GM12878 (cell line): ENCODE results near the gene TRIM38. TPM values are rescaled to one million over a fixed set of nuclear protein-coding genes. Genes with fewer than 3 reads are reported as not detected.

Source experiments
- ATAC-seq: fragments of 200-7000 bp; cut with Tn5 transposase; 3 replicates; pipeline ENCODE4 v1.9.1; 2020; ENCODE audit warnings: mild to moderate bottlenecking, moderate library complexity
- BruUV-seq: library from RNA; stranded (reverse); fragments of 400-500 nt; replicated peaks from 2 replicates; lab custom pipeline; 2021; lab: Mats Ljungman, UMichigan
- CTCF ChIA-PET: fragments of 300-600 bp; sonication (Branson Sonifier 250); formaldehyde crosslinking; extraction: SDS; loops from one replicate; lab custom pipeline; 2021; ENCODE audit warnings: inconsistent platforms; lab: Yijun Ruan, JAX
- POLR2A ChIA-PET: fragments of 350-600 bp; formaldehyde crosslinking; extraction: SDS; loops from one replicate; lab custom pipeline; 2021; ENCODE audit warnings: inconsistent platforms; lab: Charles Lee
- RAD21 ChIA-PET: fragments of 300-600 bp; sonication (Branson Sonifier 250); formaldehyde crosslinking; loops from one replicate; lab custom pipeline; 2023; ENCODE audit warnings: antibody characterized with exemption; ENCODE audit not compliant: unreplicated experiment; lab: Charles Lee
- SMC1A ChIA-PET: fragments of 300-600 bp; sonication (Branson Sonifier 250); formaldehyde crosslinking; loops from one replicate; lab custom pipeline; 2023; ENCODE audit not compliant: unreplicated experiment, uncharacterized antibody; lab: Charles Lee
- DNase-seq: peaks from one replicate; pipeline ENCODE4 v3.0.0-alpha.2; 2011; ENCODE audit warnings: low read depth, low spot score
- FAIRE-seq: peaks from 3 replicates; lab custom pipeline; 2011; peaks lifted over from hg19 to GRCh38; lab: Jason Lieb, UNC
- H2AFZ ChIP-seq: 2 replicates; pipeline ENCODE4 v1.6.0; 2011; ENCODE audit warnings: low read depth, low read length, control low read depth; ENCODE audit not compliant: control insufficient read depth
- H3K27ac ChIP-seq: 2 replicates; pipeline ENCODE4 v1.5.1; 2011; ENCODE audit warnings: control low read depth; ENCODE audit not compliant: control insufficient read depth, insufficient read depth
- H3K27me3 ChIP-seq, 2 experiments: replicated peaks in 1 of 2; 2 replicates each; pipeline versions ENCODE4 v1.6.0 to v1.6.1; 2011; ENCODE audit warnings: low read length in 1 of 2; ENCODE audit not compliant: control insufficient read depth in 2 of 2, insufficient read depth in 2 of 2
- H3K36me3 ChIP-seq, 2 experiments: 2 replicates each; pipeline ENCODE4 v1.5.1; 2011; ENCODE audit warnings: low read length in 1 of 2; ENCODE audit not compliant: control insufficient read depth in 2 of 2, insufficient read depth in 2 of 2
- H3K4me1 ChIP-seq: 2 replicates; pipeline ENCODE4 v1.6.1; 2011; ENCODE audit warnings: mild to moderate bottlenecking, low read length, moderate library complexity, mixed read lengths; ENCODE audit not compliant: control insufficient read depth, insufficient read depth
- H3K4me2 ChIP-seq: 2 replicates; pipeline ENCODE4 v1.6.0; 2011; ENCODE audit warnings: control low read depth; ENCODE audit not compliant: control insufficient read depth, insufficient read depth
- H3K4me3 ChIP-seq: fragments of 200-600 bp; sonication (generic); 2 replicates; pipeline ENCODE4 v1.5.1; 2016
- H3K79me2 ChIP-seq: 2 replicates; pipeline ENCODE4 v1.6.0; 2011; ENCODE audit warnings: low read length; ENCODE audit not compliant: control insufficient read depth, insufficient read depth
- H3K9ac ChIP-seq: 2 replicates; pipeline ENCODE4 v1.8.0; 2011; ENCODE audit warnings: low read length, control low read depth, mixed read lengths; ENCODE audit not compliant: control insufficient read depth, insufficient read depth
- H3K9me3 ChIP-seq: replicated peaks from 3 replicates; pipeline ENCODE4 v1.5.1; 2011; ENCODE audit warnings: mild to moderate bottlenecking, low read length; ENCODE audit not compliant: control insufficient read depth, insufficient read depth
- H4K20me1 ChIP-seq: 2 replicates; pipeline ENCODE4 v1.6.0; 2011; ENCODE audit not compliant: control insufficient read depth, insufficient read depth
- DPF2 ChIP-seq: fragments of 450-650 bp; IDR thresholded peaks from 2 replicates; pipeline ENCODE4 v1.6.1; 2017; ENCODE audit warnings: mild to moderate bottlenecking
- NFYA ChIP-seq: IDR thresholded peaks from 2 replicates; pipeline ENCODE4 v1.6.1; 2011; ENCODE audit warnings: low read depth, mild to moderate bottlenecking, low read length, improper control_type of control experiment, borderline replicate concordance
- RCOR1 ChIP-seq: conservative IDR thresholded peaks from 2 replicates; pipeline ENCODE4 v1.6.1; 2012; ENCODE audit warnings: low read depth, low read length, improper control_type of control experiment
- RFX5 ChIP-seq: IDR thresholded peaks from 2 replicates; pipeline ENCODE4 v1.6.1; 2011; ENCODE audit warnings: low read depth, low read length, improper control_type of control experiment
- SMAD1 ChIP-seq: fragments of 450-650 bp; IDR thresholded peaks from 2 replicates; pipeline ENCODE4 v1.6.1; 2018; ENCODE audit warnings: mild to moderate bottlenecking, low read depth; ENCODE audit not compliant: partially characterized antibody
- SREBF2 ChIP-seq: IDR thresholded peaks from 2 replicates; pipeline ENCODE4 v1.6.1; 2012; ENCODE audit warnings: mild to moderate bottlenecking, low read length
- TCF12 ChIP-seq: IDR thresholded peaks from 2 replicates; pipeline ENCODE4 v1.6.1; 2011; ENCODE audit warnings: low read depth, mild to moderate bottlenecking, low read length
- WGBS: methylation state at CpG from one replicate; pipeline ENCODE4 v1.1.6; 2016; ENCODE audit warnings: low lambda C conversion rate; ENCODE audit not compliant: insufficient replicate concordance, insufficient coverage; ENCODE audit errors: missing lambda C conversion rate; 5-methylcytosine and 5-hydroxymethylcytosine counted together
- in situ Hi-C: fragments of 300-500 bp; cut with MboI; formaldehyde crosslinking; loops from 9 replicates; pipeline ENCODE4 v1.14.3; 2018; ENCODE audit warnings: mixed read lengths
- intact Hi-C: fragments of 100-400 bp; cut with micrococcal nuclease; formaldehyde crosslinking; loops from one replicate; pipeline ENCODE4 v1.14.2; 2022; ENCODE audit not compliant: unreplicated experiment
- polyA plus RNA-seq, 11 experiments: library from polyadenylated mRNA; depleted of rRNA in 4 of 11; unstranded in 6 of 11; stranded (reverse) in 5 of 11; fragments of >200 nt; fragmentation: Nextera tagmentation in 4 of 11; fragmentation: Illumina TruSeq in 1 of 11; extraction: Ambion mirVana in 4 of 11; extraction: Trizol in 1 of 11; gene quantifications; 1 replicate in 1 of 11; 2 replicates in 10 of 11; pipeline versions ENCODE4 v1.2.1 to v1.2.3, GENCODE V29; 2011 to 2016; ENCODE audit warnings: inconsistent platforms in 2 of 11, missing spikeins in 2 of 11, low read depth in 1 of 11
- total RNA-seq, 4 experiments: library from RNA; depleted of rRNA in 3 of 4; stranded (reverse); fragments of >200 nt in 3 of 4; fragmentation: Illumina TruSeq in 1 of 4; extraction: Trizol in 1 of 4; gene quantifications; 2 replicates each; pipeline versions ENCODE4 v1.2.1 to v1.2.3, GENCODE V29; 2013 to 2021
- TF ChIP-seq, protein P1 (sequence below), 3 experiments: IDR thresholded peaks in 2 of 3; conservative IDR thresholded peaks in 1 of 3; 2 replicates each; pipeline ENCODE4 v1.5.1; 2011; ENCODE audit warnings: low read depth in 3 of 3, low read length in 3 of 3, mild to moderate bottlenecking in 3 of 3, control low read depth in 2 of 3, moderate library complexity in 2 of 3, inconsistent platforms in 1 of 3, mixed read lengths in 1 of 3; ENCODE audit not compliant: control insufficient read depth in 2 of 3, insufficient read depth in 1 of 3; ENCODE audit errors: extremely low read depth in 1 of 3
- TF ChIP-seq, protein P2 (sequence below): IDR thresholded peaks from 2 replicates; pipeline ENCODE4 v1.6.1; 2011; ENCODE audit warnings: low read depth, low read length, improper control_type of control experiment, borderline replicate concordance

Gene TRIM38
- total and polyA plus RNA-seq, 10 of the 15 experiments (the other 5 are each of a cell fraction or from before 2014, with no cell fraction given) = 4.5 to 14.7 (median 11.1) TPM

DNA sequence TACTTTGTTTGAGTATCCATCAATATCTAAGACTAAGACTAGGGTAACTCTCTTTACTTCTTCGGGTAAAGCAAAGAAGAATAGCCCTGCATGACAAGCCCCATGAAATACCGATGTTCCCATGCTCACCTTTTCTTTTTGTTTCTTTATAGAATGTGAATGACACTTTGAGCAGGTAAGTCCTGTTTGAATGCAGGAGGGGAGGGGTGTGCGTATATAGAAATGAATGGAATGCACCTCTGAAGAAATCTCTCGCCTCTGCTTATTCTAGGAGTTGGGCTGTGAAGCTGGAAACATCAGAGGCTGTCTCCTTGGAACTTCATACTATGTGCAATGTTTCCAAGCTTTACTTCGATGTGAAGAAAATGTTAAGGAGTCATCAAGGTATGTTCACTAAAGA, 10.3 kb downstream of the TRIM38 start (continued):
- TF ChIP-seq RCOR1 (no peak), SMAD1 (no peak)

DNA sequence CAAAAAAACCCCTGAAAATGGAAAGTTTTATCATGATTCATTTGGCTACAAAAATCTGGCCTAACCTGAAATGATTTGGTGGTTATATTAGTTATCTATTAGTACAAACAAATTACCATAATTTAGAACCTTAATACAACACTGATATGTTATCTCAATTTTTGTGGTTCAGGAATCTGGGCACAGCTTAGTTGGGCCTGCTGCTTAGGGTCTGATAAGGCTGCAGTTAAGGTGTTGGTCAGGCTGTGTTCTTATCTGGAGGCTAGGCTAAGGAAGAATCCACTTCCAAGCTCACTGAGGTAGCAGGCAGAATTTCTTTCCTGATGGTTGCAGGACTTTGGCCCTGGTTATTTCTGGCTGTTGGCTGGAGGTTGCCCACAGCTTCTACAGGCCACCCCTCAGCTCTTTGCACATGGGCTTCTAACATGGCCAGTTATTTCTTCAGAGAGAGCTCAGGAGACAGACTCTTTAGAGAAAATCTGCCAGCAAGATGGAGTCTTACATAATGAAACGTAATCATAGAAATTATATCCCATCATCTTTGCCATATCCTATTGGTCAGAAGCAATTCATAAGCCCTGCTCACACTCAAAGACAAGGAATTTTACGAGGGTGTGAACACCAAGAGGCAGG, 11.4 kb downstream of the TRIM38 start:
- TF ChIP-seq DPF2 = no peak
- TF ChIP-seq, protein P1, sequence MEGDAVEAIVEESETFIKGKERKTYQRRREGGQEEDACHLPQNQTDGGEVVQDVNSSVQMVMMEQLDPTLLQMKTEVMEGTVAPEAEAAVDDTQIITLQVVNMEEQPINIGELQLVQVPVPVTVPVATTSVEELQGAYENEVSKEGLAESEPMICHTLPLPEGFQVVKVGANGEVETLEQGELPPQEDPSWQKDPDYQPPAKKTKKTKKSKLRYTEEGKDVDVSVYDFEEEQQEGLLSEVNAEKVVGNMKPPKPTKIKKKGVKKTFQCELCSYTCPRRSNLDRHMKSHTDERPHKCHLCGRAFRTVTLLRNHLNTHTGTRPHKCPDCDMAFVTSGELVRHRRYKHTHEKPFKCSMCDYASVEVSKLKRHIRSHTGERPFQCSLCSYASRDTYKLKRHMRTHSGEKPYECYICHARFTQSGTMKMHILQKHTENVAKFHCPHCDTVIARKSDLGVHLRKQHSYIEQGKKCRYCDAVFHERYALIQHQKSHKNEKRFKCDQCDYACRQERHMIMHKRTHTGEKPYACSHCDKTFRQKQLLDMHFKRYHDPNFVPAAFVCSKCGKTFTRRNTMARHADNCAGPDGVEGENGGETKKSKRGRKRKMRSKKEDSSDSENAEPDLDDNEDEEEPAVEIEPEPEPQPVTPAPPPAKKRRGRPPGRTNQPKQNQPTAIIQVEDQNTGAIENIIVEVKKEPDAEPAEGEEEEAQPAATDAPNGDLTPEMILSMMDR (IDR thresholded peaks at IDR 0.05 in 2 of 3, conservative IDR thresholded peaks at IDR 0.05 in 1 of 3; ENCODE audit: control insufficient read depth in 2 of 3, extremely low read depth in 1 of 3, insufficient read depth in 1 of 3, low read depth in 3 of 3, low read length in 3 of 3) = no peak
- TF ChIP-seq, protein P2, sequence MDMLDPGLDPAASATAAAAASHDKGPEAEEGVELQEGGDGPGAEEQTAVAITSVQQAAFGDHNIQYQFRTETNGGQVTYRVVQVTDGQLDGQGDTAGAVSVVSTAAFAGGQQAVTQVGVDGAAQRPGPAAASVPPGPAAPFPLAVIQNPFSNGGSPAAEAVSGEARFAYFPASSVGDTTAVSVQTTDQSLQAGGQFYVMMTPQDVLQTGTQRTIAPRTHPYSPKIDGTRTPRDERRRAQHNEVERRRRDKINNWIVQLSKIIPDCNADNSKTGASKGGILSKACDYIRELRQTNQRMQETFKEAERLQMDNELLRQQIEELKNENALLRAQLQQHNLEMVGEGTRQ = no peak
- TF ChIP-seq RCOR1 = no peak
- no peak for TF ChIP-seq SREBF2
- TF ChIP-seq TCF12 = no peak
- no peak for TF ChIP-seq RFX5
- no peak for TF ChIP-seq NFYA
- H3K79me2 ChIP-seq = no peaks in the 10 kb centered on the region; the same call in 1 of the 2 replicates
- ChIA-PET RAD21 (no interaction called here), SMC1A (interaction anchor here (0.8 to 2.0 kb wide), 4 partner anchors 11 to 19 kb away, joined by 3 to 4 read pairs (median 3); no protein-coding TSS in a partner anchor), CTCF (interaction anchor here (0.6 to 2.9 kb wide), 5 partner anchors 11 to 32 kb away, joined by 3 to 15 read pairs (median 3); no protein-coding TSS in a partner anchor), POLR2A (interaction anchor here (1.4 to 2.3 kb wide), 2 partner anchors 11 to 30 kb away, joined by 3 to 10 read pairs; partner anchors contain the start of gene TRIM38)
- ATAC-seq (no peak), FAIRE-seq (no peak), DNase-seq (no peak)
- WGBS = 96% methylated on average over 2 of the region's 2 CpGs
- H3K27ac ChIP-seq = no peak overlapping the region
- no peaks in the 10 kb centered on the region for H3K27me3 ChIP-seq
- H3K4me2 ChIP-seq = peak overlapping the region; percentile 62; the same call in 1 of the 2 replicates
- peaks cover 13% of the 10 kb centered on the region for H3K4me1 ChIP-seq
- no peak overlapping the region for H2AFZ ChIP-seq
- peaks cover 1 to 34% of the 10 kb centered on the region in 2 experiments; a peak in 3 of 4 replicates for H3K36me3 ChIP-seq
- no peak overlapping the region for H3K9ac ChIP-seq
- H4K20me1 ChIP-seq = no peaks in the 10 kb centered on the region
- no peaks in the 10 kb centered on the region for H3K9me3 ChIP-seq
- peak overlapping the region; percentile 21; the same call in 1 of the 2 replicates for H3K4me3 ChIP-seq
- in situ Hi-C loops = no loop called here
- BruUV-seq = no TSS peak
- intact Hi-C loops = no loop called here
